GM12891 (cell line): Measurements from ENCODE around the gene LPO.

Experiments used
- POLR2A ChIP-seq: IDR thresholded peaks from 2 replicates; pipeline ENCODE4 v1.6.1; 2011; ENCODE audit warnings: low read depth, low read length, control low read depth
- POLR2AphosphoS5 ChIP-seq: IDR thresholded peaks from 2 replicates; pipeline ENCODE4 v1.6.1; 2011; ENCODE audit warnings: low read depth, low read length, control low read depth
- SPI1 ChIP-seq: IDR thresholded peaks from 2 replicates; pipeline ENCODE4 v1.6.1; 2011; ENCODE audit warnings: low read depth, low read length, control low read depth
- TAF1 ChIP-seq: IDR thresholded peaks from 2 replicates; pipeline ENCODE4 v1.6.1; 2011; ENCODE audit warnings: low read depth, low read length, control low read depth

- no peak for TF ChIP-seq POLR2AphosphoS5
- no peak for TF ChIP-seq POLR2A
- TF ChIP-seq SPI1, result no peak
- no peak for TF ChIP-seq TAF1
Observed at GRCh38 chr17:58306131-58306951, 68.0 kb downstream of the LPO start.
